ENCODE measurements around the gene TP53.

DNA sequence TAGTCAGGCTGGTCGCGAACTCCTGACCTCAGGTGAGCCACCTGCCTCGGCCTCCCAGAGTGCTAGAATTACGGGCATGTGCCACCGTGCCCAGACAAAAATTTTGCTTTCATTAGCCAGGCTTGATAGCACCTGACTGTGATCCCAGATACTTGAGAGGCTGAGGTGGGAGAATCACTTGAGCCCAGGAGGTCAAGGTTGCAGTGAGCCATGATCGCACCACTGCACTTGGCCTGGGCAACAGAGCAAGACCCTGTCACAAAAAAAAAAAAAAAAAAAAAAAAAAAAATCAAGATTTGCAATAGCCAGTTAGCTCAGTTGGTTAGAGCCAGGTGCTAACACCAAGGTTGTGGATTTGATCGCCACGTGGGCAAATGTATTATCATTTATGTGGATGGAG, 66.5 kb downstream of the TP53 start:
- TF ChIP-seq POLR2A (IDR thresholded peaks at IDR 0.05; ENCODE audit: low read depth, low read length) = no peak
- no peak for TF ChIP-seq POLR2AphosphoS5 (IDR thresholded peaks at IDR 0.05; ENCODE audit: low read depth, low read length)
